GDM1 (cell line): ENCODE data around the gene NHSL1.
A peak's percentile ranks its signal among the peaks of the same experiment; 100 is the strongest.

Experiments
- DNase-seq: peaks from one replicate; lab custom pipeline; 2025; lab: John Stamatoyannopoulos, UW

Gene NHSL1

DNA sequence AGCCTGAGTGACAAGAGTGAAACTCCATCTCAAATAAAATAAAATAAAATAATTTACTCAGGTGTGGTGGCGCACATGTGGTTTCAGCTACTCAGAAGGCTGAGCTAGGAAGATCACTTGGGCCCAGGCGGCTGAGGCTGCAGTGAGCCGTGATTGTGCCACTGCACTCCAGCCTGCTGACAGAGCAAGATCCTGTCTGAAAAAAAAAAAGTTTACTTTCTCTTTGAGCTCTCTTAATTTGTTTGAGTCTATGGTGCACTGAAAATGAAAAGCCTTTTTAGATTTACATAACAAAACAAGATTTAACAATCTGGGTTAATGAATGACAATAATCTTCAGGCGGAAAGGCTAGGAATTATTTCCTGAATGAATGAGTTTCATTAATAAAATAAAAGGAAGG is 23.3 kb upstream of the NHSL1 start:
- DNase-seq = no peak

DNA sequence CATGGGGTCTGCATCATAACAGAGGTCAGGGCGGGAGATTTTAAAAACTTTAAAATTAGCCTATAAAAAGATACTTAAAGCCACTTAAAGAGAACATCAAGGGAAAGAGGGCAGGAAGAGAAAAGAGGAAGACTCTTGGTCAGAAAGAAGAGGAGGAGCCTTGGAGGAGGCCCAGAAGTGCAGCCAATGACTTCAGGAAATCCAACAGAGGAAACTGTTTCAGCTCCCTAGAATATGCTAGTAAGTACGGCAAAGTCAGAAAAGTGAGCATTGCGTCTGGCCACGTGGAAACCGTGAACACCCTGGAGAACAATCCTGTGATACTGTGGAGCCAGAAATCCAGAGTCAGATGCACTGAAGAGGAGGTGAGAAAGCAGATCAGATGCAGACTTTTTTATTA is 22.5 kb upstream of the NHSL1 start:
- peak; percentile 74 for DNase-seq

DNA sequence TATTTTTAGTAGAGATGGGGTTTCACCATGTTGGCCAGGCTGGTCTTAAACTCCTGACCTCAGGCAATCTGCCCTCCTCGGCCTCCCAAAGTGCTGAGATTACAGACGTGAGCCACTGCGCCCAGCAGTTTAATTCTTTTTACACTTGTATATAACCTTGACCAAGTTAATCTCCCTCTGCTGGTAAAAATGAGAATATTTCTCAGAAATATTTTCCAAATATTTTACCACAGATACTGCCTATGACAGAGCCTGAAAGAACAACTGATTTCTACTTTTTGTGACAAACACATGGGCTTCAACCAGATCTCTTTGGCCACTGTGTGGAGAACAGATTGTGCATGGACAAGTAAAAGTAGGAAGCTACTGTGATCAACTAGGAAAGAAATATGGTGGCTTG is 21.2 kb upstream of the NHSL1 start:
- DNase-seq = no peak

DNA sequence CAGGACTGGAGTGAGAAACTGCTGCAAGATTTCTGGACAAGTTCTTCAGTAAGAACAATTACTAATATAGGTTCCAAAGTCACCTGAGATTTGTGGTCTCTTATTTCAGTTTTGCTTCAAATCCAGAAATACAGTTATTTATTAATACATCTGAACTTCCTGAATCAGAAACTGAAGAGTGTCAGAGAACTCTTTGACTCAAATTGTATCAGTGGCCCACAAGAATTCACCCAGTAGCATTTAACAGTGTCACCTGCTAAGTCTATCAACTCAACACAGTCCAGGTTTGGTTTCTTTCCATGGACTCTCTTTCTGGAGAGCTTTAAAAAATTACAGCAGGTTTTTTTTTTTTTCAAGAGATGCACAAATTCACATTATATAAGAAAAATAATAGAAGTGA is 18.8 kb upstream of the NHSL1 start:
- DNase-seq = no peak

DNA sequence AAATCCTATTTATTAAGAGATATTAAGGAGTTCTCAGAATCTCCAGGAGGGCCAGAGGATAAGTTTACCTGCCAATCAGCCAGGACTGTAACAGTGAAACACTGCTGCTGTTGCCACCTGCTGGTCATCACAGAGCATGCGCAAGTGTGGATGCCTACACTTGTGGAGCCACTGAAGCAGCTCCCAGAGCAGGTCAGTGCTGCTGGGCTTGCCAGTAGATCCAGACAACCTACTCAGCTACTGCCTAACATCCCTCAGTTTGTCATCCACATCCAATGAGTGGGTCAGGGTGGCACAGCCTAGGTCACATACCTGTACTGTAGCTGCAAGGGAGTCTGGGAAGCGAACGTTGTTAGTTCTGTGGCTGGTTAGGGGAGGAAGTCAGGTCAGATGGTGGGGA is 18.3 kb upstream of the NHSL1 start:
- peak; percentile 24 for DNase-seq

DNA sequence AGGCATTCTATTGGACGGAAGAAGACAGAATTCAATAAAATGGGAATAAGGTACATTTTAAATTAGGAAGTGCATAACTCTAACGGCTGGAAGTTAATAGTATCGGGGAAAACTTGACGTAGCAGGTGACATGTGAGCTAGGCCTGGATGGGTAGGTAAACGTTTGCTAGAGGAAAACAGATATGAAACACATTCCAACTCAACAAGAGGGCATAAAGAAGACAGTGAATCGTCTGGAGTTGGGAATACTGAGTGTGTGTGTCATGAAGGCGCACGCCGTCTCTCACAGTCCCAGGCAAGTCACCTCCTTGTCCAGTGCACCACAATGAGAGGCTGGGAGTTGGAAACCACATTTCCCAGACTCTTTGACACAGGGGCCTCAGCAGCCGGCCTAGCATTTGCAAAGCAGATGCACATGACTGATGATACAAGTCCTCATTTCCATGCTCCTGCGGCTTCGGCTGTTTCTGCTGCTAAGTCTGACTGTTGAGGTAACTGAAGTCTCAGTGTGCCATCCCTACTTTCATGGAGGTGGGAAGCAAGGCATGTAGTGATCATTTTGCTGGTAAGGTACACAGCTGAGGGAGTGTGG is 16.5 kb upstream of the NHSL1 start:
- DNase-seq = no peak

DNA sequence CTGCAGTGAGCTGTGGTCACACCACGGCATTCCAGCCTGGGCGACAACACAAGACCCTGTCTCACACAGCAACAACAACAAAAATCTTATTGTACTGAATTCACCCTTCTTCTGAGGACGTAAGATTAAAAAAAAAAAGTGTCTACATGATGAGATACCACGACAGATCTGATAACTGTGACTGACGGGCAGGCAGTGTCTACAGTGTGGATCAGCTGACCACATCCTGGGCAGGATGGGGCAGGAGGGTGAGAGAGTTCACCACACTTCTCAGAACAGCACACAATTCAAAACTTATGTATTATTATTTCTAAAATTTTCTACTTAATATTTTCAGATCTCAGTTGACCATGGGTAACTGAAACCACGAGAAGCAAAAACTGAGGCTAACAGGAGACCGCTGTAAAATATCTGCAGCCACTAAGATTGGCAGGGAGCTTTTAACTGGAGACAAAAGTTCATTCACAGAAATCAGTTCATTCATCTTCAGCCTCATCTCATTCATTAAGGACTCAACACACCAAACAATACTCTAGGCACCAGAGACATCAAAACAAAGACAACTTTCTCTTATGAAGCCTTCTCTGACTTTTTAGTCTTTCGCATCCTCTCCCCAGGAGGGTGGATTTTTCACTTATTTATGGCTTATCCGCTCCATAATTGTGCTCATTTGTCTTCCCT is 15.7 kb upstream of the NHSL1 start:
- DNase-seq = no peak

DNA sequence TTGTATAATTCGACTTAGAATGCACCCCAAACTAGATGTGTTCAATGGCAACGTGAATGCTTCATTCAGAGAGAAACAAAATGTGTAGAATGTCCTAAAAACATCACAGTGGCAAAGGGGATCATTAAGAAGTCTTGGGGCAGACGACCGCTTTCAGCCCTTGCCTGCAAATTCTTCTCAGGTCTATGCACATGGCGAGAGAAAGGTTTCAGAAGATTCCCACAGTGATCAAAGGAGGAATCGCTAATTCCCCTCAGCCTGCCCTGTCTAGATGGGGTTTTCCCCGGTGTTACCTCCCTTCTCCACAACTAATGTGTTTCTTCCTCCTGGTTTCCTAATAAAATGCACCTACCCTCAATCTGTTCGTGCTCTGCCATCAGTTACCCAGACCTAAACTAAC is 13.3 kb upstream of the NHSL1 start:
- no peak for DNase-seq

DNA sequence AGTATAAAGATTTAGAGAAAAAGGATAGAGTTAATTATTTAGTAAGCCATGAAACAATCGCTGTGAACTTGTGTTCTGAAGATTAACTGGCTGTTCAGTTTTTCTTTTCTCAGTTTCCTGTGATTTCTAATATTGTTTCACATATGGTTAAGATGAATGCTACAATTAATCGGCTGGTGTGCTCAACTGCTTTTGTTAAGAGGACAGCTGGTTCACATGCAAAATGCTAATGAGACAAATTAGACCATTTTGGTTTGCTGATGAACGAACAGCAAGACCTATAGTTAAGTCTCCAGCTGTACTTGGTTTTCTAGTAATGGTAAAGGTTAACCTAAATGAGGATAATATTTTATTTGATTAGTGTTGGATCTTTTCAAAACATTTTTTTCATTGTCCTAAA is 10.8 kb upstream of the NHSL1 start:
- no peak for DNase-seq

DNA sequence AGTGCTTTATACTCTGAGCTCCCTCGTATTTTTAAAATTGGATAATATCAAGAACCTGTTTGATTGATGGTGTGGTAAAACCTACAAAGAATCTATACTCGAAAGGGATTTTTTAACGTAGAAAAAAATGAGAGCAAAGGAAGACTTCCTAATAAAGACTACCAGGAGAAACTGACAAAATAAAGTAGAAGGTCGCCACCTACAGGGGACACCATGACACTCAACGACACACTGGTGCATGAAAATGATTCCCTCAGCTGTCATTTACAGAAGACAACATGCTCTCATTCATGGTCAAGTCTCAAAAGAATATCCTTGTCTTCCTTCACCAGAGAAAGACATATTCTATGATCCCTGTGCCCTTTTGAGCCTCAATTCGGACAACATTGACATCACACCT is 10.1 kb upstream of the NHSL1 start:
- peak; percentile 34 for DNase-seq

DNA sequence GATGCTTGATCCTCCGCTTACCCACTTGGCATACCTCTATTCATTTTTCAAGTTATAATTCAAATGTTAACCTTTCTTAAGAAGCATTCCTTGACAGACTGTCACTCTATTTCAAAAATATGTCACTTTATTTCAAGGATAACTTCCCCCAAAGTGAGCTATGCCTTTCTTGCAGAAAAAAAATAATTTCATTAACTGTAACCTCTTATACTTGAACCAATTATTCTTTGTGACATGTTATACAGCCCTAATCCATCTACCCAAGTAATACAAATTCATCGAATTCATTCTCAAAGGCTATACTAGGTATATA is 9.3 kb upstream of the NHSL1 start:
- no peak for DNase-seq

DNA sequence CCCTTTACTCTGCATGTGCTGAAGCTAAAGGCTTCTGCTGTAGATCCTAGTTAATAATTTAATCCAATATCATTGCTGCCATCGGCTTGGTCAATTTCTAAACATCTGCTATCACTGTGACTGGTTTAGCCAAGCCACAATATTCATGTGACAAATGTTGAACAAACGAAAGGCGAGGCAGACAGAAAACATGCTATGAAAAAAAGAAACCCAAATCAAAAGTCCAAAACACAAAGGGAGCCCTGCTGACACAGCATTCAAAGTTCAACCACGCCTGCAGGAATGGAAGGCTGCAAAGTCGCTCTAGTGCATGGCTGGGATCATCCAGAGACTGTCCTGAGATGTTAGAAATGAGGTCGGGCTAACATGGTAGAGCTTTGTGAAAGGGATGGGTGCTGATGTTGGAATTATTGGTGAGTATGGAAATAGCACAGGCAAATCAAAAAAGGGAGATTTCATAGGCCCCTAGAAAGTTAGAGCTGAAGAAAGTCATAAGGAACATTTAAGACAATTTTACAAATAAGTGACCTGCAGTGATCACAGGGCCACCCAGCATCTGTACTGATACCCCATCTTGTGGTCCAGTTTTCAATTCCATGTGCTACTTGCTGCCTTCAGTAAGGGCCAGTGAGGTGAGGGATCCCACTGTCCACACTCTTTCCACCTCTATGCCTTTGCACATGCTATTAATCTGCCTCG is 8.8 kb upstream of the NHSL1 start:
- DNase-seq = no peak

DNA sequence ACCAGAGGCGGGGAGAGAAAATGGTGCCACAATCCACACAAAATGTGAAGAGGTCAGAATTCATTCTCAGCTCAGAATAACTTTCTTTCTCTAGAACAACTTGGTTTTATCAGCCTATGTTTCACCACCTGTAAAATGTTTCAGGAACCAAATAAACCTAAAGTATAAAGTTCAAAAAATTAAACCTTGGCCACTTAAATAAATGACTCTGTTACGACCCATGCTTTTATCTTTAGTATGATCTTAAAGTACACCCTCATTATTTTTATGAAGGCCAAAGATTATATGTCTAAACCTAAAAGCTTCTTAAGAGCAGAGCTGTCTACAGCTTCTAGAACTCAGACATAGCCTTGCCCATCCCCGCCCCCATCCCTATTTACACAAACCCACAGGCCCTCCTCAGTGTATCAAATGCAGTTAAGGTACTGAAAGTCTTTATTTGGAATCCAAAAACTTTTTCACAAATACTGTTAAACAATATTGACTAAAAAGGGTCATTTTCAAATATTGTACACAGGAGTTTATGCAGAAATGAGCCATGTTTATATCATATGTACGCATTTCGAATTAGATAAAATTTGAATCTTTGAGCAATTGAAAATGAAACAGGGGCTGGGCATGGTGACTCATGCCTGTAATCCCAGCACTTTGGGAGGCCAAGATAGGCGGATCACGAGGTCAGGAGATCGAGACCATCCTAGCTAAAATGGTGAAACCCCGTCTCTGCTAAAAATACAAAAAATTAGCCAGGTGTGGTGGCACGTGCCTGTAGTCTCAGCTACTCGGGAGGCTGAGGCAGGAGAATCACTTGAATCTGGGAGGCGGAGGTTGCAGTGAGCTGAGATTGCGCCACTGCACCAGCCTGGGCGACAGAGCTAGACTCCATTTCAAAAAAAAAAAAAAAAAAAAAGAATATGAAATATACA is 5.7 kb upstream of the NHSL1 start:
- no peak for DNase-seq

DNA sequence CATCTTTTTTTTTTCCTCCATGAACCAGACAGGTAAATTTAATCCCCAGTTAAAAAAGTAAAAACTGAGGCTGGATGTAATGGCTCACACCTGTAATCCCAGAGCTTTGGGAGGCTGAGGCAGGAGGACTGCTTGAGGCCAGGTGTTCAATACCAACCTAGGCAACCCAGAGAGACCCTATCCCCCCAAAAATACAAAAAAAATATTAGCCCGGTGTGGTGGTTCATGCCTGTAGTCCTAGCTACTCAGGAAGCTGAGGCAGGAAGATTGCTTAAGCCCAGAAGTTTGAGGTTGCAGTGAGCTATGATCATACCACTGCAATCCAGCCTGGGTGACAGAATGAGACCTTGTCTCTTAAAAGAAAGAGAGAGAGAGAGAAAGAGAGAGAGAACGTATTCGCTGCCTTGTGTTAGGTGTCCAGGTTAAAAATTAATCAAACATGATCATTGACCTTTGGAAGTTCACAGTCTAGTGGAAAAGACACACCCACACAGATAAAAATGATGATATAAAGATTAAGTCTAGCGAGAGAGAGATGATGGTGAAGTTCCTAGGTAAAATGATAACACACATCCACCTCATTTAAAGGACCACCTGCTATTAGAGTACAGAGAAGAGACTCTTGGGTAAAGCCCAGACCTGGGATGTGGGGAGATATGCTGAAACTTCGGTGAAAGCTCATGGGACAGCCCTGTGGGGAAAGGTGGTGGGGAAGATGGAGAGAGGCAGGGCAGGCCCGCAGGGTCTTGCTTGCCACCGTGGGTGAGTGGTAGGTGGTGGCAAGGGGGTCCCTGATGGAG is 4.8 kb upstream of the NHSL1 start:
- DNase-seq = peak; percentile 18

DNA sequence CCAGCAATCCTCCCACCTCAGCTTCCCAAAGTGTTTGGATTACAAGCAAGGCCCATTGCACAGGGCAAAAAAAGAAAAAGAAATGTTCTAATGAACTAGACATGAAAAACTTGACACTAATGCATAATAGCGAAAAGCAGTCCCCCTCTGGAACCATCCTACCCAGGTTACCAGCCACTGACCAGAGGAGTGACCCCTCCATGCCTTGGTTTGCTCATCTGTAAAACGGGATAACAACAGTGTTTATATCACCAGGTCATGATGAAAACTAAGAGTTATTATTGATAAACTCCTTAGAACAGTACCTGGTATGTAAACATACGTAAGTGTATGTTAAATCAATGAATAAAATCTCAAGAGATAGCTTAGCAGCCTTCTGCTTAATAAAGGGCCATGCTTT is 3.3 kb upstream of the NHSL1 start:
- no peak for DNase-seq

DNA sequence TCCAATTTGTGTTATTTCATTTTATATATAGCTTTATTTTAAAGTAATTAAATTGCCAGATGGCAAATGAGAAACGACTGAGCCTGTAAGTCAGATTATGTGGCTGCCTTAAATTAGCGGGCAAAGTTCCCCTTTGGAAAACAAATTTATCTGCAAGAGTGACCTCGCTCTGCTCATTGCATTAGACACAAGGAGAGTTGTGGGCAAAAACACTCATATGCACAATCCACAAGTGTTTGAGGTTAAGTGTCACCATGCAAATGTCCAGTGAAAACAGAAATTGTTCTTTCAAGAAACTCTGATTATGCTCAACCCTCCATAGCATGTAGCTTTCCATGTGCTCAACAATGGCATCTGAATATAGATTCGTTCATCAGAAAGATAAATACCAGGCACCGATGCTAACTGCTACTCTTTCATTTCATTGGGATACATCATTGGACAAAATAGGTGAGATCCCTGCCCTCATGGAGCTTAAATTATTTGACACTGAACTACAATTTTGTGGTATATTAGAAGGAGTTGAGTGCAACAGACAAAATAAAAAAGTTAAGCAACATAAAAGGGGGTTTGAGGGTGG is 1.7 kb upstream of the NHSL1 start:
- no peak for DNase-seq

DNA sequence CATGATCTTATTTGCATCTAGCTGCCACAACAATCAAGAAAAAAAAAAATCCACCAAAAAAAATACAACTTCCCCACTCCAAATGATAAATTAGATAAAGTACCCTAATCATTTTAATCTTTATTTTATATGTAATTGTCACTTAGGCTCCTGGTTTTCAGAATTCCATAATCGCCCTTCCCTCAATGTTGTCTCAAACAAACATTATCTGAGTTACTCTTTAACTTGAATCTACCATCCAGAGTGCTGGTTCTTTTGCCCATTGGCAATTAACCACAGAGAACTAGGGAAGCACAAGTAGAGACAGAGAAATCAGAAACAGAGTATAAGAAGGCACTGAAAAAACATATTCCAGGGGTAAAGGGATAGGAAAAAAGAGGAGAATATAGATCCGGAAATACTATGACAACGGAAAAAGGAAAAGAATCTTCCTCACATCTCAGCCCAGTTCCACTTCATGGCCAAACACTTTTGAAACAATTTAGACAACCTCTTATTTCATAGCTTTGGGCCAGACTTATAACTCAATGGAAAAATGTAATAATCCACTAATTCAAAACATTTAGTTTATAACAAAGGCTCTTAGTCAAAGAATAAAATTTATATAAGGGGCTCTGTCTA is 861 bp upstream of the NHSL1 start:
- no peak for DNase-seq

DNA sequence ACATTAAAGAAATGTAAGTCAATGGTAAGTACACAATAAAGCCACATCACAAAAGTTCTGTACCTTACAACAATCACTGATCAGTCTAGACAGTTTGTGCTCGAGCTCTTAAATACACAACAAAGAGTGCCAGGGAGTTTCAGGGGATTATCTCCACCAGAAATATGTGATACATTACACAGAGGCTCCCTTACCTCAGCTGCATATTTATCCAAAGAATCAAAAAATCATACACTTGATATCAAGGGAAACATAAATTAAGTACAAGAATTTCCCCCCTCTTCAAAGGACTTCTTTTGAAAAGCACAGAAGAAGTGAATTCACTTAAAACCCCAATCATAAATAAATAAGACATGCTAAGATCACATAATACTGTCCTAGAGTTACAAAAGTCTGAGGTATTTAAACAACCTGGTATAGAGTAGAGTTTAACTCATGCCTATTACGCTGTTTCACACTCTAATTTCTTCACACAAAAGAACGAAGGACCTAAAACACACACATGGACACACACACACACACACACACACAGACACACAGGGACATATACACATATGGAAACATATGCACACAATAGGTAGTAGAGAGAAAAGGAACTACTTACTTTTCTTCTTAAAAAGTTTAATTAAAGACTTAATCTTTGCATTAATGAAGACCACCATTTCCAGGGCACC is 528 bp downstream of the NHSL1 start:
- DNase-seq = no peak

DNA sequence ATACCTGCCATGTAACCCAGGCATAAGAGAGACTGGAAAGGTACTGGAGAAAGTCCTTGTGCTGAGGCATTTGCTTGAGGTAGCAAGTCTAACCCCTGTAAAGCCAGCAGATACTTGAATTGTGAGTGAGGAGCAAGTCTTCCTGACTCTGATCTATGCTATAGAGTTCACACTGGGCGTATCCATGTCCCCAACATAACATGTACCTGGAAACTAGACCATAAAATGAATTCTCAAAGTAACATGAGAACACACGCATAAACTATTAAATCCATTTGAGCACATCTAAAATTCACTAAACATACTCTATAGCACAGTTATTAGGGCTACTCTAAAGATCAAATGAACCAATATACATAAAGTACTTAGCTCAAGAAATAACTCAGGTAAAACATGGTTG is 2.0 kb downstream of the NHSL1 start:
- no peak for DNase-seq

DNA sequence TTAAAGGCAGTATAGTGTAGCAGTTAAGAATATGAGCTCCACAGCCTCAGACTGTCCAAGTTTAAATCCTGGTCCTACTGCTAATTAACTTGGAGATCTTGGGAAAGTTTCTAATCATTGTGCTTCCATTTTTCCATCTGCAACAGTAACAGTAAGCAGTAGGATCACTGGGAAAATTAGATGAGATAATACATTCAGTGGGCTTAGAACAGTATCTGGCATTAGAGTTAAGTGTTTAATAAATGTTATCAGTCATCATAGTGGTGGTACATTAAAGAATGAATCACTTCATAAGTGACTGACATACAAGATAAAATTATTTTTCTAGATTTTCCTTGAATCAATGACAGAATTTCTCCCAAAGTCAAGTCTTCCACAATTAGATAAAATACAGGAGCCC is 5.0 kb downstream of the NHSL1 start:
- no peak for DNase-seq

DNA sequence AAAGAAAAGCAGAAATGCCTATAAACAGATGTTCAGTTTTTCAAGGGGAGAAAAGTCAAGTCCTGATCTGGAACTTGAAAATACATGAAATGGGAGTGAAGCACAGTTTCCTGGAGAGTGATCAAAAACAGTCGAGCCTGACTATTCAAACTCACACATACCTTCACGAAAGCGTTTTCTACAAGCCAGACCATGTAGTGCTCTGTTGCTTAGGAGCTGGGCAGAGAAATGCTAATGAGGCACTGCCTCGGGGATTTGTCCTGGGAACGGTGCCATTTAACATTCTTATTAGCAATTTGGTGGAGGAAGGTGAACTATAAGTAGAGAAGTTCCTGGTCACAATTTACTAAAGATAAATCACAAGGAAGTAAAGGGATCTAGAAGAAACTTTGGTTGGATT is 5.9 kb downstream of the NHSL1 start:
- DNase-seq = no peak
